HTERT RPE-1 (cell line): ENCODE data around the gene IHH.

Experiments used
- in situ Hi-C: fragments of 300-500 bp; cut with MboI; formaldehyde crosslinking; loops from 4 replicates; pipeline ENCODE4 v1.14.3; 2020; ENCODE audit warnings: low sequenced_read_pairs

Gene IHH

GRCh38 chr2:219021591-219021990, 39.1 kb downstream of the IHH start:
- in situ Hi-C loops = no loop called here

- in situ Hi-C loops = no loop called here
Measured at GRCh38 chr2:219020604-219021365, 39.9 kb downstream of the IHH start.

GRCh38 chr2:219019436-219019835, 41.3 kb downstream of the IHH start:
- in situ Hi-C loops = no loop called here

DNA sequence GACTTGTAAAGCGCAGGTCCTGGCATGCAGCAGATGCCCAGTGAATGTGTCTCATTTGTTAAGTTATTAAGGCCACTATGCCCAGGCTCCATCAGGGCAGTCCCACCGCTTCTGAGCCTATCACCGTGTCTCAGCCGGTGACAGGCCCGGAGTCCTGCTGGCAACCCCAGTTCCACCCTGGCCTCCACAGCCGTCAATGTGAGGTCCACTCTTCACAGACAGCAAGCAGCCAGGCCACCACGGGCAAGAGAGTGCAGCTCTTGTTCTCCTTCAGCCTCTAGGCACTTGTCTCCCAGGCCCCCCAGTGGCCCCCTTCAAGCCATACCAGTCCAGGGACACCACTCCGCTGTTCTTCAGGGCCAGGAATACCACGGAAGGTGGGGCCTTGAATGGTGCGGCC, 42.0 kb downstream of the IHH start:
- in situ Hi-C loops = no loop called here

DNA sequence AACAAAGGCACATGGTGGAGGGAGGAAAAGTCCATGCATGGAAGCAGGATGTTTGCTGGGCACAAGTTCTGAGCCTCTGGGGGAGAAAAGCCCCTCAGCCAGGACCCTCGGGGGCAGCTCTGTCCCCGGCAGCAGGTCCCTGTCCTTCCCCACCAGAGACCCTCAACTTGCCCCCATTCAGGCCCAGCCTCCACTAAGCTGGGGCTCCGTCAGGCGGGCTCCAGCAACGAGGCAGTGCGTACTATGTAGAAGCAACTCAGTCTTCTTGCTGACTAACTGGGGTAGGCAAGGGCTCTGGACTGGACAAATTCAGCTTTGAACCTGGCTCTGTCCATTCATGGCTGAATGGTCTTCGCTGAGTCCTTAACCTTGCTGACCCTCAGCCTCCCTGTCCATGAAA, 42.4 kb downstream of the IHH start:
- in situ Hi-C loops = no loop called here

- in situ Hi-C loops = no loop called here
Measured at GRCh38 chr2:219017201-219017931, 43.4 kb downstream of the IHH start.

- in situ Hi-C loops = no loop called here
Measured at GRCh38 chr2:219016721-219017120, 44.0 kb downstream of the IHH start.

- in situ Hi-C loops = no loop called here
Measured at GRCh38 chr2:219010873-219011272, 49.8 kb downstream of the IHH start.

GRCh38 chr2:219010162-219010756, 50.5 kb downstream of the IHH start:
- in situ Hi-C loops = no loop called here

DNA sequence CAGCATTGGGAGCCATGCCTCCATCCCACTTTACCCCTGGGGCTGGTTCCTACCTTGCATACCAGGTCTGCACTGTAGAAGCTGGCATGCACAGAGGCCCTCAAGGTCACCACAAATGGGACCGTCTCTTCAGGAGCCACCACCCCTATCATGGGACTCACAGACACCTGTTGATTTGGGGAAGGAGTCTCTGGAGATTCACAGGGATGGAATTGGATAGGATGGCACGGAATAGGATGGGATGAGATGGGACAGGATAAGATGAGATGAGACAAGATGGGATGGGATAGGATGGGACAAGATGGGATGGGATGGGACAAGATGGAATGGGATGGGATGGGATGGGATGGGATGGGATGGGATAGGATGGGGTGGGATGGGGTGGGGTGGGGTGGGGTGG, 51.4 kb downstream of the IHH start:
- in situ Hi-C loops = no loop called here
